Neural progenitor cell (in vitro differentiated cells): Measurements from ENCODE around the gene EPSTI1.

Source experiments
- EZH2 ChIP-seq: fragments of 200-600 bp; sonication (generic); IDR thresholded peaks from 2 replicates; pipeline ENCODE4 v1.6.1; 2017; ENCODE audit warnings: antibody characterized with exemption, mild to moderate bottlenecking, moderate library complexity
- EZH2phosphoT487 ChIP-seq: fragments of 200-600 bp; sonication (generic); IDR thresholded peaks from 2 replicates; pipeline ENCODE4 v1.6.1; 2017; ENCODE audit warnings: antibody characterized with exemption
- TF ChIP-seq, protein P1 (sequence below): fragments of 200-600 bp; sonication (generic); IDR thresholded peaks from 2 replicates; pipeline ENCODE4 v1.5.1; 2017; ENCODE audit warnings: antibody characterized with exemption, mild to moderate bottlenecking

- TF ChIP-seq, protein P1, sequence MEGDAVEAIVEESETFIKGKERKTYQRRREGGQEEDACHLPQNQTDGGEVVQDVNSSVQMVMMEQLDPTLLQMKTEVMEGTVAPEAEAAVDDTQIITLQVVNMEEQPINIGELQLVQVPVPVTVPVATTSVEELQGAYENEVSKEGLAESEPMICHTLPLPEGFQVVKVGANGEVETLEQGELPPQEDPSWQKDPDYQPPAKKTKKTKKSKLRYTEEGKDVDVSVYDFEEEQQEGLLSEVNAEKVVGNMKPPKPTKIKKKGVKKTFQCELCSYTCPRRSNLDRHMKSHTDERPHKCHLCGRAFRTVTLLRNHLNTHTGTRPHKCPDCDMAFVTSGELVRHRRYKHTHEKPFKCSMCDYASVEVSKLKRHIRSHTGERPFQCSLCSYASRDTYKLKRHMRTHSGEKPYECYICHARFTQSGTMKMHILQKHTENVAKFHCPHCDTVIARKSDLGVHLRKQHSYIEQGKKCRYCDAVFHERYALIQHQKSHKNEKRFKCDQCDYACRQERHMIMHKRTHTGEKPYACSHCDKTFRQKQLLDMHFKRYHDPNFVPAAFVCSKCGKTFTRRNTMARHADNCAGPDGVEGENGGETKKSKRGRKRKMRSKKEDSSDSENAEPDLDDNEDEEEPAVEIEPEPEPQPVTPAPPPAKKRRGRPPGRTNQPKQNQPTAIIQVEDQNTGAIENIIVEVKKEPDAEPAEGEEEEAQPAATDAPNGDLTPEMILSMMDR: no peak
- TF ChIP-seq EZH2 (no peak), EZH2phosphoT487 (no peak)
These were observed 106.7 kb downstream of the EPSTI1 start for GRCh38 chr13:42885325-42885724.
